ENCODE data around the gene MFSD12. TPM values are rescaled to one million over a fixed set of nuclear protein-coding genes. Genes with fewer than 3 reads are reported as not detected.

Gene MFSD12
- total and polyA plus RNA-seq, 4 donors, result 9.4 to 43.6 (median 24.6) TPM

DNA sequence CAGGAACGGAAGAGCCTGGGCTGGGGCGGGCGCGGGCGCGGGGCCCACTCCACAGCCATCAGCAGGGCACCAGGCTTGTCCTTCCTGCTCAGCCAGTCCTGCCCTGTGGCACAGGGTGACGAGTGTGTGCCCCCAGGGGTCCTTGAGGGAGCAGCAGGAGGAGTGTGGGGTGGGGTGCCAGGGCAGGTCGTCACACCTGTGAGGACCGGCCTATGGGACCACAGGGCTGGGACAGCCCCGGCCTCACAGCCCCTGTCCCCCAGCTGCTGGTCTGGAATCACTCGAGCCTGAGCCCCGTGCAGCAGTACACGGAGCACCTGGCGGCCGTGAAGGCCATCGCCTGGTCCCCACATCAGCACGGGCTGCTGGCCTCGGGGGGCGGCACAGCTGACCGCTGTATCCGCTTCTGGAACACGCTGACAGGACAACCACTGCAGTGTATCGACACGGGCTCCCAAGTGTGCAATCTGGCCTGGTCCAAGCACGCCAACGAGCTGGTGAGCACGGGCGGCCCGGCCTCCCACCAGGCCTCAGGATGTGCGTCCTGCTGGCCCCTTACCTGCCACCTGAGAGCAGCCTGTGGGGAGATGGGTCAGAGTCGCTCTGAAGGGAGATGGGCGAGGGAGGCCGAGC, 25.1 kb downstream of the MFSD12 start:
- Histone ChIP-seq H3K9ac (ENCODE audit: low read depth in 1 of 2, low read length in 2 of 2) (no peak overlapping the region), H3K27ac (ENCODE audit: low read depth in 1 of 2, low read length in 2 of 2) (no peak overlapping the region), H3K9me3 (ENCODE audit: control insufficient read depth in 4 of 4, low read length in 3 of 4) (no peaks in the 10 kb centered on the region), H3K4me3 (ENCODE audit: low read depth in 1 of 3, low read length in 3 of 3) (no peak overlapping the region), H3K36me3 (ENCODE audit: control insufficient read depth in 4 of 4, insufficient read depth in 3 of 4, low read depth in 1 of 4, low read length in 3 of 4) (peaks cover 13 to 71% (median 33%) of the 10 kb centered on the region in 4 donors), H3K4me1 (ENCODE audit: control insufficient read depth in 4 of 4, insufficient read depth in 4 of 4, low read length in 3 of 4) (no peaks in the 10 kb centered on the region), H3K27me3 (ENCODE audit: control insufficient read depth in 4 of 4, insufficient read depth in 4 of 4, low read length in 3 of 4) (no peaks in the 10 kb centered on the region)
- no peak for TF ChIP-seq NR2F2 (IDR thresholded peaks at IDR 0.05)
- no peak for TF ChIP-seq HNF4G (IDR thresholded peaks at IDR 0.05)
- no peak for TF ChIP-seq GABPA (IDR thresholded peaks at IDR 0.05 in 1 of 2, conservative IDR thresholded peaks at IDR 0.05 in 1 of 2)
- no peak for TF ChIP-seq JUND (IDR thresholded peaks at IDR 0.05)
- no peak for TF ChIP-seq REST (IDR thresholded peaks at IDR 0.05)
- TF ChIP-seq, protein P1, sequence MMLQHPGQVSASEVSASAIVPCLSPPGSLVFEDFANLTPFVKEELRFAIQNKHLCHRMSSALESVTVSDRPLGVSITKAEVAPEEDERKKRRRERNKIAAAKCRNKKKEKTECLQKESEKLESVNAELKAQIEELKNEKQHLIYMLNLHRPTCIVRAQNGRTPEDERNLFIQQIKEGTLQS (IDR thresholded peaks at IDR 0.05), result no peak
- TF ChIP-seq EGR1 (IDR thresholded peaks at IDR 0.05; ENCODE audit: low read depth in 2 of 2), result no peak
- no peak for TF ChIP-seq RXRA (IDR thresholded peaks at IDR 0.05)
- no peak for TF ChIP-seq ZBTB33 (IDR thresholded peaks at IDR 0.05)
- TF ChIP-seq SP1 (IDR thresholded peaks at IDR 0.05), result no peak
- TF ChIP-seq TAF1 (conservative IDR thresholded peaks at IDR 0.05), result no peak
- TF ChIP-seq RAD21 (IDR thresholded peaks at IDR 0.05), result no peak
- no peak for TF ChIP-seq CTCF (IDR thresholded peaks at IDR 0.05; ENCODE audit: low read depth, low read length, missing input control)
- no peak for TF ChIP-seq FOXA2 (IDR thresholded peaks at IDR 0.05)
- TF ChIP-seq, protein P2, sequence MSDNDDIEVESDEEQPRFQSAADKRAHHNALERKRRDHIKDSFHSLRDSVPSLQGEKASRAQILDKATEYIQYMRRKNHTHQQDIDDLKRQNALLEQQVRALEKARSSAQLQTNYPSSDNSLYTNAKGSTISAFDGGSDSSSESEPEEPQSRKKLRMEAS (IDR thresholded peaks at IDR 0.05), result no peak
- no peak for TF ChIP-seq FOXA1 (IDR thresholded peaks at IDR 0.05)
- TF ChIP-seq HNF4A (conservative IDR thresholded peaks at IDR 0.05), result no peak
- DNase-seq (ENCODE audit: low spot score), result no peak
- 98% methylated on average over 33 of the region's 33 CpGs for WGBS

Measured in liver (tissue), 9 donors.